Glomerular visceral epithelial cell (primary cell): ENCODE data around the gene SRCIN1.
A peak's percentile ranks its signal among the peaks of the same experiment; 100 is the strongest.

Source experiments
- DNase-seq: peaks from one replicate; pipeline ENCODE4 v3.0.0-alpha.2; 2016; ENCODE audit errors: extremely low spot score

SRCIN1 gene

GRCh38 chr17:38583828-38584349 lies 21.9 kb downstream of the SRCIN1 start:
- DNase-seq, result no peak

GRCh38 chr17:38583176-38583575 lies 22.6 kb downstream of the SRCIN1 start:
- no peak for DNase-seq

DNA sequence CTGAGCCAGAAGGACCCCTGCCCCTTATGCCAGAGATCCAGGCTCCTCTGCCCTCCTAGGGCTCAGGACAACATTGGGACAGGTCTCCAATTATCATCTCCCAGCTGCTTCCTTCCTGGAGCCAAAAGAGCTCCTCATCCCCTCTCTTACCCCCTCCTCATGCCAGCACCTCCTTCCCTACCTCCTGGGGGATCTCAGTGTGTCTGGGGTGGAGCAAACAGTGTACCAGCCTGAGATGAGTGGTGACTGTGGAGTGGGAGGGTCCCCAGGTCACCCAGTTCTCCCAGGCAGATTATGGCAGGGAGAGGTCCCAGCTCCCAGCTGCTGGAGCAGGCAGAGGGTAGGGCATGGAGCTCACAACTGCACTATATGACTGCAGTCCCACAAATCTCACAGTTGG lies 23.7 kb downstream of the SRCIN1 start:
- DNase-seq, result no peak

- peak; percentile 90 for DNase-seq
These were observed 25.8 kb downstream of the SRCIN1 start for GRCh38 chr17:38579934-38580333.

GRCh38 chr17:38579083-38579480 lies 26.7 kb downstream of the SRCIN1 start:
- no peak for DNase-seq

- DNase-seq, result peak; percentile 15
These were observed 27.3 kb downstream of the SRCIN1 start for GRCh38 chr17:38578229-38579082.

DNA sequence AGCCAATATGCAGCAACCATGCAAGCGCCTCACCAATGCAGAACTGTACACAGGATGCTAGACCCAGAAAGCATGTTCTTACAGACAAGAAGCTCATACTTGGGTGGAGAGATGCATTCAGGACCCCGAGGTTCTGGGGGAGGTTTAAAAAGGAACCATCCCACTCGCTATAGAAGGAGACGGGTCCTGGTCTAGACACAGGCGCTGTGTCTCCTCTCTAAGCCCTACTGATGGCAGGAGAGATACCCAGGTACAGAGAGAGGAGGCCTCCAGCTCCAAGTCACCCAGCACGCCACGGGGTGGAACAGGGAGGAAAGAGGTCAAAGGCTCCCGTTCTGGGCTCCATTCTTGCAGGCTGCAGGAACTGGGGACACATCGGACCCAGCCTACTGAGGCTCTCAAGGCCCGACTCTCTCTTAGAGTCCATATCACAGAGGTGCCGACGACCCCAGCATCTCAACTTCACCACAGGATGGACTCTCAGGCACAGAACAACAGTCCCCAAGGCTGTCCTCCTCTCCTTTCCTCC lies 28.0 kb downstream of the SRCIN1 start:
- no peak for DNase-seq

DNA sequence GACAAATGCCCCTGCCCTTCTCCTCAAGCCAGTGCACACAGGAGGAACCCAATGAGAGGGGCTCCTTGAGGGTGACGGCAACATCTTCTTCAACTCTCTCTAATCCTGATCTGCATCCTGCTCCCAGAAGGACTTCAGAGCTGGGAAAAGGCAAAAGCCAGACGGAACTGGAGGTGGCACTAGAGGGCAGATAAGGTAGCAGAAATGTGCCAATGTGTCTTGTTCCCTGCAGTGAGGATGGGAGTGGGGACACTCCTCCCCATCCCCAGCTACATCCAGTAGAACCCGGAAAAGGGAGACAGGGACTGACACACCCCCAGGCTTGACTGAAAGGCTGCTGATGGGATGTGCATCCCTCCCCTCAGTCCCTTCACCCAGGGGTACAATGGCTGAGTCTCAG lies 28.5 kb downstream of the SRCIN1 start:
- DNase-seq, result no peak

GRCh38 chr17:38575781-38576180 lies 30.0 kb downstream of the SRCIN1 start:
- no peak for DNase-seq

GRCh38 chr17:38574712-38575111 lies 31.0 kb downstream of the SRCIN1 start:
- DNase-seq, result no peak

DNA sequence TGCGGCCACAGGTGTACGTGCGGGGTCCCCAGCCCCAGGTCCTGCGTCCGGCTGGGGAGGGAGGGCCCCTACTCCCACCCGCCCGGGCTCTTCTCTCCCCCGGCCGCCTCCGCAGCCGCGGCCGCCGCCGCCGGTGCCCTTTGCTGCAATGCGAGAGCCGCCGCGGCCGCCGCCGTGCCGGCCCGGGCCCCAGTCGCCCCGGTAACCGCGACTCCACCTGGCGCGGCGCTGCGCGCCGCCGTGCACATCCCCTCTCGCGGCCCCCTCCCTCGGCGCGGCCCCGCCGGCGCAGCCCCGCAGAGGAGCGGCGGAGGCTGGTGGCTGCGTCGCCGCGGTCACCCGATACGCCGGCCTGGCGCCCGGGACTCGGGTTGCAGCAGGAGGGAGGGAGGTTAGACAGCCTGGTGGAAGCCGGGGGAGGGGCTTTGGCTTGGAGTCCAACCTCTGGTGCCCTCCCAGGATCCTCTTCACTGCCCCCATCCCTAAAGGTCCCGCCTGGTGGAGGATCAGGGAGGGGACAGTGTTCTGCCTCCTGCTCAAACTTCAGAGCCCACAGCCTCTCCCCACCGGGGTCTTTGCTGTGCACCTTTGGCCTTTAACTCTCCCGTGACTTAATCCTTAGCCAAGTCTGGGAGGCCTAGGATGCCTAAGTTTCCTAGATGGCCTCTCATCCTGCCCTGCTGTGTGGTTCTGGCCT lies 32.9 kb downstream of the SRCIN1 start:
- DNase-seq, result no peak

GRCh38 chr17:38571833-38572668 lies 33.7 kb downstream of the SRCIN1 start:
- DNase-seq, result no peak

GRCh38 chr17:38569701-38570512 lies 35.8 kb downstream of the SRCIN1 start:
- DNase-seq, result no peak

GRCh38 chr17:38568845-38569510 lies 36.8 kb downstream of the SRCIN1 start:
- no peak for DNase-seq

- DNase-seq, result no peak
These were observed 37.5 kb downstream of the SRCIN1 start for GRCh38 chr17:38568274-38568673.

GRCh38 chr17:38567350-38567749 lies 38.4 kb downstream of the SRCIN1 start:
- no peak for DNase-seq

- no peak for DNase-seq
These were observed 39.1 kb downstream of the SRCIN1 start for GRCh38 chr17:38566666-38567031.

DNA sequence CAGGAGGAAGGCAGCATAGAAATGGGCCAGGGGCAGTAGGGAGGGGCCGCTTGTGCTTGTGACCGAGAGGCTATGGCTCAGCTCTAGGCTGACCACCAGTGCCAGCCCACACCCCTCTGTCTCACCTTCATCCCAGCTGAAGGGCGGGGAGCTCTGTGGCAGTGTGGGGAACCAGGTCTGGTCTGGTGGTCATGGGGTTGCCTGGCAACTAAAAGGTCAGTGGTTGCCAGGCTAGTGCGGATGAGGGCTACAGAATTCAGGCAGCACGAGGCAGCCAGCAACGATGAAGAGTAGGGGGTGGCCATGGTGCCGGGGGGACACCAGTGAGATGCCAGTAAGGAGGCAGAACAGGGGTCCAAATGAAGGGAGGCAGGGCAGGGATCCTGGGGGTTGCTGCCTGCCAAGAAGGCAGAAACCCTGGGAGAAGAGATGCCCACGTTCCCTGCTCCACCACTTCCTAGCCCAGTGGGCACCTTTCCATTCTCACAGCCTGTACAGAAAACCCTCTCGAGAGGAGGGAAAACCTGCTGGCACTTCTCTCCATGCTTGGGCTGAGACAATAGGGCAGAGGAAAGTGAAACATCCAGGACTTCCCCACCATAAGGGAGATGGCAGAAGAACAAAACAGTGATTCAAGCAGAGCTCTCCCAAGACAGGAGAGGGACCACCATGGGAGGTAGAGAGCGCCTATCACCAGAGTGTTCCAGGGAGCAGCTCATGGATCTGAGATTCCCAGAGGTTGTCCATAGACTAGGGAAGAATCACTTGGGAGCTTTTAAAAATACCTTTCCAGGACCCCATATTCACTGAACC lies 39.7 kb downstream of the SRCIN1 start:
- no peak for DNase-seq

DNA sequence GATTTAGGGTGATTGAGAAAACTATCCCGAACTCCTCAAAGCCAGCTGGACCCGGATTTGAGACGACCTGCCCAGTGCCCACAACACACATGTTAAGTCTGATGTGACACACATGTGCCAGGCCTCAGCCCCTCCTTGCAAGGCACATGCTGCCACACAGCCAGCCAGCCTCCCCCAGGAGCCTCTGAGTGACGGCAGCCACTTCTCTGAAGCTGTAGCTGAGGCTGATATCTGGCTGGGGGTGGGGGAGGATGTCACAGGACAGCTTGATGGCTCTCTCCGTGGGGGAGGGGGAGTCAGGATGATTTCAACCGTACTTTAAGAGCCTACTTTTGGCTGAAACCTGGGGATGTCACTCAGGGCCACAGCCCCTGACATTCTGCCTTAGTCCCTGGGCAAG lies 40.9 kb downstream of the SRCIN1 start:
- DNase-seq, result no peak
